ENCODE results near the gene PDRG1. TPM values are rescaled to one million over a fixed set of nuclear protein-coding genes. Genes with fewer than 3 reads are reported as not detected.
A peak's percentile ranks its signal among the peaks of the same experiment; 100 is the strongest.

PDRG1 gene
- total RNA-seq, 1 donor from 2014 or later = 16.3 TPM

GRCh38 chr20:31974296-31974695, 22.4 kb upstream of the PDRG1 start:
- Mint-ChIP-seq H3K27ac (no peak overlapping the region), H3K36me3 (no peaks in the 10 kb centered on the region), H3K4me1 (no peaks in the 10 kb centered on the region), H3K9me3 (no peaks in the 10 kb centered on the region), H3K4me3 (no peak overlapping the region), H3K27me3 (ENCODE audit: low read depth) (peaks cover 35% of the 10 kb centered on the region)
- no peak for DNase-seq (ENCODE audit: low spot score in 2 of 2, unreplicated experiment in 2 of 2)
- TF ChIP-seq, protein P1, sequence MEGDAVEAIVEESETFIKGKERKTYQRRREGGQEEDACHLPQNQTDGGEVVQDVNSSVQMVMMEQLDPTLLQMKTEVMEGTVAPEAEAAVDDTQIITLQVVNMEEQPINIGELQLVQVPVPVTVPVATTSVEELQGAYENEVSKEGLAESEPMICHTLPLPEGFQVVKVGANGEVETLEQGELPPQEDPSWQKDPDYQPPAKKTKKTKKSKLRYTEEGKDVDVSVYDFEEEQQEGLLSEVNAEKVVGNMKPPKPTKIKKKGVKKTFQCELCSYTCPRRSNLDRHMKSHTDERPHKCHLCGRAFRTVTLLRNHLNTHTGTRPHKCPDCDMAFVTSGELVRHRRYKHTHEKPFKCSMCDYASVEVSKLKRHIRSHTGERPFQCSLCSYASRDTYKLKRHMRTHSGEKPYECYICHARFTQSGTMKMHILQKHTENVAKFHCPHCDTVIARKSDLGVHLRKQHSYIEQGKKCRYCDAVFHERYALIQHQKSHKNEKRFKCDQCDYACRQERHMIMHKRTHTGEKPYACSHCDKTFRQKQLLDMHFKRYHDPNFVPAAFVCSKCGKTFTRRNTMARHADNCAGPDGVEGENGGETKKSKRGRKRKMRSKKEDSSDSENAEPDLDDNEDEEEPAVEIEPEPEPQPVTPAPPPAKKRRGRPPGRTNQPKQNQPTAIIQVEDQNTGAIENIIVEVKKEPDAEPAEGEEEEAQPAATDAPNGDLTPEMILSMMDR (IDR thresholded peaks at IDR 0.05; ENCODE audit: unreplicated experiment) = no peak

- Mint-ChIP-seq H3K36me3 (no peaks in the 10 kb centered on the region), H3K27me3 (ENCODE audit: low read depth) (peaks cover 48% of the 10 kb centered on the region), H3K9me3 (no peaks in the 10 kb centered on the region), H3K4me3 (no peak overlapping the region), H3K27ac (no peak overlapping the region), H3K4me1 (peaks cover 3% of the 10 kb centered on the region)
- TF ChIP-seq, protein P1 (IDR thresholded peaks at IDR 0.05; ENCODE audit: unreplicated experiment) = no peak
- DNase-seq (ENCODE audit: low spot score in 2 of 2, unreplicated experiment in 2 of 2) = no peak
Measured at GRCh38 chr20:31972471-31973021, 20.7 kb upstream of the PDRG1 start.

DNA sequence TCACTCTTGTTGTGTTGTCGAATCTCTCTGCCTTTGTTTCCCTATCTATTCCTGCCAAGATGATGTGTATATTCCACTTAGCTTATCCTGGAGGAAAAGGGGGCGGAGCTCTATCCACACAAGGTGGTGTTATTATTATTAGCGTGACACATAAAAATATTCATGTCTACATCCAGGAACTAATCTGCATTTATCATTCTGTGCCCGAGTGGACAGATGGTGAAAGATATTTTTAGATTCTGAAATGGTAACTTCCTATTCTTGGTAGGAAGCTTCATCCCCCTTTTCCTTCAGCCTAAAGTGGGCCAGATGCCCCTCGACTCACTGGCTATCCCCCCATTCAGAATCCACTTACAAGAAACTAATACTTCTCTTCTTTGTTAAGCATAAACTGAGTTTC, 18.1 kb upstream of the PDRG1 start:
- peaks cover 69% of the 10 kb centered on the region for H3K27me3 Mint-ChIP-seq (ENCODE audit: low read depth)
- no peak overlapping the region for H3K4me3 Mint-ChIP-seq
- peaks cover 6% of the 10 kb centered on the region for H3K4me1 Mint-ChIP-seq

DNA sequence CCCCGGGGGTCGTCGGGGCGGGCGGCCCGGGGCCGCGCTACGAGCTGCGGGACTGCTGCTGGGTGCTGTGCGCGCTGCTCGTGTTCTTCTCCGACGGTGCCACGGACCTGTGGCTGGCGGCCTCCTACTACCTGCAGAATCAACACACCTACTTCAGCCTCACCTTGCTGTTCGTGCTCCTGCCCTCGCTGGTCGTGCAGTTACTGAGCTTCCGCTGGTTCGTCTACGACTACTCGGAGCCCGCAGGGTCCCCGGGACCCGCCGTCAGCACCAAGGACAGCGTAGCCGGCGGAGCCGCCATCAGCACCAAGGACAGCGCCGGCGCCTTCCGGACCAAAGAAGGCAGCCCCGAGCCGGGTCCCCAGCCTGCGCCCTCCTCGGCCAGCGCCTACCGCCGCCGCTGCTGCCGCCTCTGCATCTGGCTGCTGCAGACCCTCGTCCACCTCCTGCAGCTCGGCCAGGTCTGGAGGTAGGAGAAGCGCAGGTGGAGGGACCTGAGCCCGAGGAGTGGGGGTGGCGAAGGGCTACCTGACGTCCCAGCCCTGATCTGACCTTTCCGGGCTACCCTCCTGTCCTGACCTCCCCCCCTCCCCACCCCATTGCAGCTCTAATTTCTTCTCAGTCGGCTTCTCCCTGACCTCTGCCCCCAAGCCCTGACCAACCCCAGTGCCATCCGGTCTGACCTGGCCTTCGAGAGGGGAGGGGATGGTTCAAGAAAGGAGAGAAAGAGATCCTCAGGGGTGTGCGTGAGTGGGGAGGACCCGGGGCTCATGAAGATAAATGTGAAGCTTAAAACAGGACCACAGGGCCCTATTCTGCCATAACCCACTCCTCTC, 16.7 kb upstream of the PDRG1 start:
- Mint-ChIP-seq H3K4me3 (peak overlapping the region; percentile 85), H3K27me3 (ENCODE audit: low read depth) (peaks cover 79% of the 10 kb centered on the region), H3K36me3 (no peaks in the 10 kb centered on the region), H3K27ac (no peak overlapping the region), H3K4me1 (peaks cover 6% of the 10 kb centered on the region), H3K9me3 (no peaks in the 10 kb centered on the region)
- TF ChIP-seq, protein P1 (IDR thresholded peaks at IDR 0.05; ENCODE audit: unreplicated experiment) = no peak
- peak; percentile 86 to 99 for DNase-seq (ENCODE audit: low spot score in 2 of 2, unreplicated experiment in 2 of 2)

More for the DNA sequence above, 18.1 kb upstream of the PDRG1 start:
- TF ChIP-seq, protein P1 (IDR thresholded peaks at IDR 0.05; ENCODE audit: unreplicated experiment) = no peak
- H3K27ac Mint-ChIP-seq = no peak overlapping the region
- DNase-seq (ENCODE audit: low spot score in 2 of 2, unreplicated experiment in 2 of 2) = no peak
- no peaks in the 10 kb centered on the region for H3K36me3 Mint-ChIP-seq
- H3K9me3 Mint-ChIP-seq = no peaks in the 10 kb centered on the region

DNA sequence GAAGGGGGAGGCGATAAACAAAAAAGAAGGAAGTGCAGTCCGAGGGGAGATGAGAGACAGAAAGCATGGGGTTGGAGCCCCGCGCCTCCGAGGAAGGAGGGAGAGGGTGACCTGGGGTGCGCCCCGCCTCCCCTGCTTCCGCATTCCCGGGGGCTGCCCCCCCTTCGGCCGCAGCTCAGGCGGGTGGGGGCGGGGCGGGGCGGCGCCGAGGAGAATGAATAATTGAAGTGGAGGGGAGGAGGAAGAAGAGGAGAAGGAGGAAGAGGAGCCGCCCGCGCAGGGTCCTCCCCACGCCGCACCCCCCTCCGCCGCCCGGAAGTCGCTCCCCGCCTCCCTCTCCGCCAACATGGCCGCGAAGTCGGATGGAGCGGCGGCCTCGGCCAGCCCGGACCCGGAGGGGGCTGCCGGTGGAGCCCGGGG, 16.0 kb upstream of the PDRG1 start, which contains the start of gene XKR7:
TSS of gene XKR7 (plus strand) at position 322 of the 420 bp plus-strand sequence. CDS start at position 347, 25 bp downstream.
- H3K27ac Mint-ChIP-seq = no peak within 1 kb of the TSS
- TF ChIP-seq, protein P1 (IDR thresholded peaks at IDR 0.05; ENCODE audit: unreplicated experiment) = no peak
- H3K36me3 Mint-ChIP-seq = no peaks in the 10 kb centered on the region
- no peaks in the 10 kb centered on the region for H3K9me3 Mint-ChIP-seq
- peak in 1 of 2 experiments; percentile 43 for DNase-seq (ENCODE audit: low spot score in 2 of 2, unreplicated experiment in 2 of 2)
- peaks cover 82% of the 10 kb centered on the region for H3K27me3 Mint-ChIP-seq (ENCODE audit: low read depth)
- H3K4me1 Mint-ChIP-seq = peaks cover 6% of the 10 kb centered on the region
- H3K4me3 Mint-ChIP-seq = peak within 1 kb of the TSS; percentile 85

Measured in mesothelial cell of epicardium (in vitro differentiated cells).